Mesothelial cell of epicardium (in vitro differentiated cells): ENCODE measurements around the gene RHBDD1. TPM values are rescaled to one million over a fixed set of nuclear protein-coding genes. Genes with fewer than 3 reads are reported as not detected.

Source experiments
- DNase-seq, 2 experiments: peaks; one replicate each; pipeline ENCODE4 v3.0.0; 2021; ENCODE audit warnings: low spot score in 2 of 2; ENCODE audit not compliant: unreplicated experiment in 2 of 2
- H3K27ac Mint-ChIP-seq: 2 replicates; pipeline ENCODE4 v1.8.0; 2021; ENCODE audit warnings: mixed read lengths
- H3K27me3 Mint-ChIP-seq: 2 replicates; pipeline ENCODE4 v1.8.0; 2021; ENCODE audit warnings: low read depth, mixed read lengths
- H3K36me3 Mint-ChIP-seq: 2 replicates; pipeline ENCODE4 v1.8.0; 2021; ENCODE audit warnings: mixed read lengths
- H3K4me1 Mint-ChIP-seq: 2 replicates; pipeline ENCODE4 v1.8.0; 2021; ENCODE audit warnings: mixed read lengths
- H3K4me3 Mint-ChIP-seq: 2 replicates; pipeline ENCODE4 v1.8.0; 2021; ENCODE audit warnings: mild to moderate bottlenecking, moderate library complexity, mixed read lengths
- H3K9me3 Mint-ChIP-seq: 2 replicates; pipeline ENCODE4 v1.8.0; 2021; ENCODE audit warnings: mixed read lengths
- total RNA-seq: library from RNA; stranded (reverse); gene quantifications from 3 replicates; pipeline ENCODE4 v1.2.1, GENCODE V29; 2021
- TF ChIP-seq, protein P1 (sequence below): fragments of 200-600 bp; sonication (generic); IDR thresholded peaks from one replicate; pipeline ENCODE4 v1.5.0; 2021; ENCODE audit warnings: antibody characterized with exemption; ENCODE audit not compliant: unreplicated experiment

The RHBDD1 gene
- total RNA-seq, 1 donor from 2014 or later, result 42.2 TPM

DNA sequence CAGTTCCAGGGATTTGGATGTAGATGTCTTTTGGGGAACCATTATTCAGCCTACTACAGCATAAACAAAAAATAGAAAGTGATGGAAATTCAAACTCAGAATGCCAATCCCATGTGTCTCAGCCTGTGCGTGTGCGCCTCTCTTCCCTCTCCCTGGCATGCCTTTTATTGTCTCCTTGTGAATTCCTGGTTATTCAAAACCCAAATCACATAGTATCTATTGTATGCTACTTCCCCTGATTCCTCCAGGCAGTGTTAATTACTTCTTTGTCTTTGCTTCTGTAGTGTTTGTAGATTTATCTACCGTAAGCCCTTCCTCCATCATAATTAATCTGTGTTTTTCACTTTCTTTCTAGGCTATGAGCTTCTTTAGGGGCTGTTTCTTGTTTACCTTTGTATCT is 38.9 kb downstream of the RHBDD1 start:
- H3K4me3 Mint-ChIP-seq, result no peak overlapping the region
- H3K27ac Mint-ChIP-seq, result no peak overlapping the region
- no peaks in the 10 kb centered on the region for H3K4me1 Mint-ChIP-seq
- H3K9me3 Mint-ChIP-seq, result no peaks in the 10 kb centered on the region
- H3K36me3 Mint-ChIP-seq, result peaks cover 5% of the 10 kb centered on the region
- no peak for DNase-seq
- TF ChIP-seq, protein P1, sequence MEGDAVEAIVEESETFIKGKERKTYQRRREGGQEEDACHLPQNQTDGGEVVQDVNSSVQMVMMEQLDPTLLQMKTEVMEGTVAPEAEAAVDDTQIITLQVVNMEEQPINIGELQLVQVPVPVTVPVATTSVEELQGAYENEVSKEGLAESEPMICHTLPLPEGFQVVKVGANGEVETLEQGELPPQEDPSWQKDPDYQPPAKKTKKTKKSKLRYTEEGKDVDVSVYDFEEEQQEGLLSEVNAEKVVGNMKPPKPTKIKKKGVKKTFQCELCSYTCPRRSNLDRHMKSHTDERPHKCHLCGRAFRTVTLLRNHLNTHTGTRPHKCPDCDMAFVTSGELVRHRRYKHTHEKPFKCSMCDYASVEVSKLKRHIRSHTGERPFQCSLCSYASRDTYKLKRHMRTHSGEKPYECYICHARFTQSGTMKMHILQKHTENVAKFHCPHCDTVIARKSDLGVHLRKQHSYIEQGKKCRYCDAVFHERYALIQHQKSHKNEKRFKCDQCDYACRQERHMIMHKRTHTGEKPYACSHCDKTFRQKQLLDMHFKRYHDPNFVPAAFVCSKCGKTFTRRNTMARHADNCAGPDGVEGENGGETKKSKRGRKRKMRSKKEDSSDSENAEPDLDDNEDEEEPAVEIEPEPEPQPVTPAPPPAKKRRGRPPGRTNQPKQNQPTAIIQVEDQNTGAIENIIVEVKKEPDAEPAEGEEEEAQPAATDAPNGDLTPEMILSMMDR, result no peak
- H3K27me3 Mint-ChIP-seq, result no peaks in the 10 kb centered on the region

DNA sequence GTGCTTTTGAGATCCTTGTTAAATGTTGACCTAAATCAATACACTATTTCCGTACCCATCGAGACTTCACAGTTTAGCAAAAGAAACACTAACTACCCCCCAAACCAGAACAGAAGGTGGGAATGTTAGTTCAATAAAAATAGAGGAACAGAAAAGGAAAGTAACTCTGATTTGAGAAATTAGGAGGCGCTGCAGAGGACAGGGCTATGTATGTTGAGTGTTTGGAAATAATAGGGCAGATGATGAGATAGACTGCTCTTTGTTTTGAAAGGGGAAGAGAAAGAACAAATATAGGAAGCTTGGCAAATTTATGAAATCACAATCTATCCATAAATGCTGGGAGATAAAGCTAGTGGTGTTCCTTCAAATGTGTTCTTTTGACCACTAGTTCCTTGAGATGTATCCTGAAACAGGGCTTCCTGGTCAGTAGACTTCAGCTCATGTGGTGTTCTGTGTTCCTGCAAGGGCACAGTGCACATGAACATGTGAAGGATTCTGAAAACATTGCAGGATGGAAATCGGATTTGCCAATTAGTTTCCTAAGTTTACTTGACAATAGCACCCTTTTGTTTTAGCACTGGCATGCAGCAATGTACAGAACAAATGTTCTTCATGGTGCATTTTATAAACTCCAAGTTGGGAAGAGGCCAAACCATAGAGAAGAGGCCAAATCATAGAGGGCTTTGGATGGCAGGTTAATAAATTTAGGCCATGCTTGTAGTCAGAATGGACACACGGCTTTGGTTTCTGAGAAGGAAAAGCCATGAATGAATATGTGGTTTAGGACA is 39.8 kb downstream of the RHBDD1 start:
- Mint-ChIP-seq H3K36me3 (peaks cover 5% of the 10 kb centered on the region), H3K4me1 (peaks cover 2% of the 10 kb centered on the region), H3K27me3 (no peaks in the 10 kb centered on the region), H3K27ac (no peak overlapping the region), H3K4me3 (no peak overlapping the region), H3K9me3 (no peaks in the 10 kb centered on the region)
- no peak for DNase-seq
- TF ChIP-seq, protein P1, result no peak

DNA sequence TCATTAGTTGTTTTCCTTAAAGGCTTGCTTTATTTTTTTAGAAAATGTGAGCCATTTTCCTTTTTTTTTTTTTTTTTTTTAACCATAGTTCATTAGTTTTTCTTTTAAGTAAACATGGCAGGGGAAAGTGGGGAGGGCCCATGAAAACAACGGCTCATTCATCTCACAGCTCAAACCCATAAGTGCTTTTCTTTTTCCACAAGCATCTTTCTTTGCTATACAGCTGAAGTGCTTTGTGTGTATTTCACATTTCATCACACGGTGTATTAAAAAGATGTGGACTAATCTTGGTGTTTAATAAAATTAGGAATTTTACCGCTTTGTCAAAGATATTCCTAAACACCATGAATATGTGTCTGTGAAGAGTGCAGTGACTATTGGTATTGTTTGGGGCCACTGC is 41.6 kb downstream of the RHBDD1 start:
- Mint-ChIP-seq H3K36me3 (peaks cover 13% of the 10 kb centered on the region), H3K9me3 (peaks cover 1% of the 10 kb centered on the region), H3K27me3 (no peaks in the 10 kb centered on the region), H3K4me3 (no peak overlapping the region), H3K4me1 (peaks cover 2% of the 10 kb centered on the region), H3K27ac (no peak overlapping the region)
- TF ChIP-seq, protein P1, result no peak
- no peak for DNase-seq

DNA sequence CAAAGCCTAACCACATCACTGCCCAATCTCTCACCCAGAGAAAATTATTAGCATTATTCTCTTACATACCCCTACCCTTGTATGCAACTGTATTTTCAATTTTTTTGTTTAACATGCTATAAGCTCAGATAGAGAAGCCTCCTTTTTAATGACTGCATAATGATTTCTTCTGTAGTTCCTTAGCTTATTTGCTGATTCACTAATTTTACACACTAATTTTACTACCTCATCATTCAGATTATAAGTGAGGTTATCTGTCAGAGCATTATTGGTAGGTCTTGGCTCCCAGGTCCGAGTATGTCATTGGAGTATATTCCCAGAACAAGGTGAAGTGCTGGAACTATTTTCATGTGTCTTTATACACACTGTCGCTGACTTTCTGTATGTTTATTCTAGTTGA is 45.4 kb downstream of the RHBDD1 start:
- H3K4me1 Mint-ChIP-seq, result peaks cover 2% of the 10 kb centered on the region
- DNase-seq, result no peak
- no peak overlapping the region for H3K27ac Mint-ChIP-seq
- H3K36me3 Mint-ChIP-seq, result peaks cover 12% of the 10 kb centered on the region
- H3K9me3 Mint-ChIP-seq, result peaks cover 4% of the 10 kb centered on the region
- TF ChIP-seq, protein P1, result no peak
- H3K4me3 Mint-ChIP-seq, result no peak overlapping the region
- no peaks in the 10 kb centered on the region for H3K27me3 Mint-ChIP-seq

DNA sequence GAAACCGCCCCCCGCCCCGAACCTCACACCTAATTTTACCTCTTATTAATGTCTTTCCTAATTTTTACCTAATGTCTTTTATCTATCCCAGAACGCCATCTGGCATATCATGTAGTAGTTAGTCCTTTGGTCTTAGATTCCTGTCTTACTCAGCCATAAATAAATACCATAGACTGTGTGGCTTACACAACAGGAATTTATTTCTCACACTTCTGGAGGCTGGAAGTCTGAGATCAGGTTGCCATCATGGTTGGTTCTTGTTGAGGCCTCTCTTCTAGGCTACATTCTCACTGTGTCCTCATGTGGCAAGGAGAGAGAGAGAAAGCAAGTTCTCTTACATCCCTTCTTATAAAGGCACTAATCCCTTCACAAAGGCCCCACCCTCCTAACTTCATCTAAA is 46.8 kb downstream of the RHBDD1 start:
- H3K36me3 Mint-ChIP-seq, result peaks cover 12% of the 10 kb centered on the region
- no peak overlapping the region for H3K27ac Mint-ChIP-seq
- H3K9me3 Mint-ChIP-seq, result peaks cover 4% of the 10 kb centered on the region
- H3K27me3 Mint-ChIP-seq, result no peaks in the 10 kb centered on the region
- H3K4me3 Mint-ChIP-seq, result no peak overlapping the region
- peaks cover 2% of the 10 kb centered on the region for H3K4me1 Mint-ChIP-seq
- TF ChIP-seq, protein P1, result no peak
- DNase-seq, result no peak
